ENCODE results near the gene TSNAXIP1.
A peak's percentile ranks its signal among the peaks of the same experiment; 100 is the strongest.

The TSNAXIP1 gene

GRCh38 chr16:67807148-67807682 is 526 bp downstream of the TSNAXIP1 start:
- TF ChIP-seq EZH2phosphoT487 (IDR thresholded peaks at IDR 0.05; ENCODE audit: low read length) (no peak), EZH2 (optimal IDR thresholded peaks at IDR 0.05; ENCODE audit: low read depth, low read length) (no peak)
- peak overlapping the region; percentile 89 for H3K4me2 ChIP-seq (ENCODE audit: low read depth, low read length)
- peaks cover 9% of the 10 kb centered on the region for H3K4me1 ChIP-seq (ENCODE audit: low read length)
- peak overlapping the region; percentile 71 for H2AFZ ChIP-seq (ENCODE audit: low read length)
- DNase-seq, result no peak
- H3K79me2 ChIP-seq (ENCODE audit: low read length), result peaks cover 39% of the 10 kb centered on the region
- no peaks in the 10 kb centered on the region for H4K20me1 ChIP-seq (ENCODE audit: insufficient read depth, low read length)
- no peaks in the 10 kb centered on the region for H3K9me3 ChIP-seq (replicated peaks; ENCODE audit: insufficient read depth, low read length)
- no peaks in the 10 kb centered on the region for H3F3A ChIP-seq (ENCODE audit: insufficient read depth, low read length)
- peak overlapping the region; percentile 89 for H3K4me3 ChIP-seq (ENCODE audit: low read length)
- H3K27me3 ChIP-seq (replicated peaks; ENCODE audit: insufficient read depth, low read length), result no peaks in the 10 kb centered on the region
- H3K27ac ChIP-seq (ENCODE audit: low read length), result no peak overlapping the region
- H3K9ac ChIP-seq (ENCODE audit: low read length), result peak overlapping the region; percentile 23; the same call in 1 of the 2 replicates
- no peaks in the 10 kb centered on the region for H3K9me2 ChIP-seq (replicated peaks; ENCODE audit: insufficient read depth, low read length)
- H3K36me3 ChIP-seq (replicated peaks; ENCODE audit: insufficient read depth, low read length), result no peaks in the 10 kb centered on the region

DNA sequence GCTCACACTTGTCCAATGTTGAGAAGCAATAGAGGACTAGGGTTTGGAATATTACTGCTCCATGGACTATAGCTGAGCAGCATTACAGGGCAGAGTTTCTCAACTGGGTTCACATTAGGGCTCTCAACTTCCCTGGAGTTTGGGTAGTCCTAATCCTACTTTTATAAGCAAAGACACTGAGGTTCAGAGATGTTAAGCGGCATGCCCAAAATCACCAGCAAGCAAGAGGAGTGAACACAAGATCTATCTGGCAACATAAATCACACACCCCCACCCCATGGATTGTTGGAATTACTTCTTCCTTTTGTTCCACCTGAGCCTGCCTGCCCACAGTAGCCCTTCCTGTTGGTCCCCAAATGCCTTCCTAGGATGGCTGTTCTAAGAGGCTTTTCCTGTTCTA is 5.2 kb downstream of the TSNAXIP1 start:
- no peaks in the 10 kb centered on the region for H4K20me1 ChIP-seq (ENCODE audit: insufficient read depth, low read length)
- H2AFZ ChIP-seq (ENCODE audit: low read length), result no peak overlapping the region
- no peak overlapping the region for H3K4me2 ChIP-seq (ENCODE audit: low read depth, low read length)
- H3K27ac ChIP-seq (ENCODE audit: low read length), result no peak overlapping the region
- TF ChIP-seq EZH2 (optimal IDR thresholded peaks at IDR 0.05; ENCODE audit: low read depth, low read length) (no peak), EZH2phosphoT487 (IDR thresholded peaks at IDR 0.05; ENCODE audit: low read length) (no peak)
- TF ChIP-seq, protein P1, sequence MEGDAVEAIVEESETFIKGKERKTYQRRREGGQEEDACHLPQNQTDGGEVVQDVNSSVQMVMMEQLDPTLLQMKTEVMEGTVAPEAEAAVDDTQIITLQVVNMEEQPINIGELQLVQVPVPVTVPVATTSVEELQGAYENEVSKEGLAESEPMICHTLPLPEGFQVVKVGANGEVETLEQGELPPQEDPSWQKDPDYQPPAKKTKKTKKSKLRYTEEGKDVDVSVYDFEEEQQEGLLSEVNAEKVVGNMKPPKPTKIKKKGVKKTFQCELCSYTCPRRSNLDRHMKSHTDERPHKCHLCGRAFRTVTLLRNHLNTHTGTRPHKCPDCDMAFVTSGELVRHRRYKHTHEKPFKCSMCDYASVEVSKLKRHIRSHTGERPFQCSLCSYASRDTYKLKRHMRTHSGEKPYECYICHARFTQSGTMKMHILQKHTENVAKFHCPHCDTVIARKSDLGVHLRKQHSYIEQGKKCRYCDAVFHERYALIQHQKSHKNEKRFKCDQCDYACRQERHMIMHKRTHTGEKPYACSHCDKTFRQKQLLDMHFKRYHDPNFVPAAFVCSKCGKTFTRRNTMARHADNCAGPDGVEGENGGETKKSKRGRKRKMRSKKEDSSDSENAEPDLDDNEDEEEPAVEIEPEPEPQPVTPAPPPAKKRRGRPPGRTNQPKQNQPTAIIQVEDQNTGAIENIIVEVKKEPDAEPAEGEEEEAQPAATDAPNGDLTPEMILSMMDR (IDR thresholded peaks at IDR 0.05; ENCODE audit: low read length), result no peak
- no peak for DNase-seq
- no peaks in the 10 kb centered on the region for H3K4me1 ChIP-seq (ENCODE audit: low read length)
- H3K79me2 ChIP-seq (ENCODE audit: low read length), result no peaks in the 10 kb centered on the region
- H3K9ac ChIP-seq (ENCODE audit: low read length), result no peak overlapping the region
- H3K9me2 ChIP-seq (replicated peaks; ENCODE audit: insufficient read depth, low read length), result no peaks in the 10 kb centered on the region
- no peaks in the 10 kb centered on the region for H3F3A ChIP-seq (ENCODE audit: insufficient read depth, low read length)
- H3K4me3 ChIP-seq (ENCODE audit: low read length), result no peak overlapping the region
- no peaks in the 10 kb centered on the region for H3K27me3 ChIP-seq (replicated peaks; ENCODE audit: insufficient read depth, low read length)
- no peaks in the 10 kb centered on the region for H3K36me3 ChIP-seq (replicated peaks; ENCODE audit: insufficient read depth, low read length)
- no peaks in the 10 kb centered on the region for H3K9me3 ChIP-seq (replicated peaks; ENCODE audit: insufficient read depth, low read length)

DNA sequence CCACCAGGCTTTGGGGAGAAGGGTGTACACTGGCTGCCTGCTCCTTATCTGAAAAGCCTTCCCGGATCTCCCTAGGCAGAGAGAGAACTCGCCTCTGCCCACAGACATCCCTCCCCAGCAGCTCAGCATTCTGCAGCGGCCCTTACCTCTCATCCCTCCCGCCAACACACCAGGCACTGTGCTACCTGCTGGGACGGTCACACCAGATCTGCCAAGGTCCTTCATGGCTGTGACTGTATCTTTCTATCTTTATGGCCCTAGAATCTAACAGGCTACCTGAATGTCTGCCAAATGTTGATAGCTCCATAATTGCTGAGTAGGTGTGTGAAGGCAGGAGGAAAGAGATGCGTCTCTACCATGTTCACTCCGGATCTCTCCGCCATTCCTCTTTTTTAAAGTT is 7.9 kb downstream of the TSNAXIP1 start:
- Histone ChIP-seq H3K27me3 (replicated peaks; ENCODE audit: insufficient read depth, low read length) (no peaks in the 10 kb centered on the region), H3K9ac (ENCODE audit: low read length) (no peak overlapping the region), H3K27ac (ENCODE audit: low read length) (no peak overlapping the region), H3K36me3 (replicated peaks; ENCODE audit: insufficient read depth, low read length) (no peaks in the 10 kb centered on the region), H3K9me2 (replicated peaks; ENCODE audit: insufficient read depth, low read length) (no peaks in the 10 kb centered on the region), H3K4me3 (ENCODE audit: low read length) (no peak overlapping the region), H3K79me2 (ENCODE audit: low read length) (no peaks in the 10 kb centered on the region), H3K9me3 (replicated peaks; ENCODE audit: insufficient read depth, low read length) (no peaks in the 10 kb centered on the region), H2AFZ (ENCODE audit: low read length) (no peak overlapping the region), H3F3A (ENCODE audit: insufficient read depth, low read length) (no peaks in the 10 kb centered on the region), H3K4me1 (ENCODE audit: low read length) (no peaks in the 10 kb centered on the region), H4K20me1 (ENCODE audit: insufficient read depth, low read length) (no peaks in the 10 kb centered on the region), H3K4me2 (ENCODE audit: low read depth, low read length) (no peak overlapping the region)
- TF ChIP-seq, protein P1 (IDR thresholded peaks at IDR 0.05; ENCODE audit: low read length), result no peak
- no peak for TF ChIP-seq EZH2phosphoT487 (IDR thresholded peaks at IDR 0.05; ENCODE audit: low read length)
- no peak for TF ChIP-seq EZH2 (optimal IDR thresholded peaks at IDR 0.05; ENCODE audit: low read depth, low read length)
- no peak for DNase-seq

DNA sequence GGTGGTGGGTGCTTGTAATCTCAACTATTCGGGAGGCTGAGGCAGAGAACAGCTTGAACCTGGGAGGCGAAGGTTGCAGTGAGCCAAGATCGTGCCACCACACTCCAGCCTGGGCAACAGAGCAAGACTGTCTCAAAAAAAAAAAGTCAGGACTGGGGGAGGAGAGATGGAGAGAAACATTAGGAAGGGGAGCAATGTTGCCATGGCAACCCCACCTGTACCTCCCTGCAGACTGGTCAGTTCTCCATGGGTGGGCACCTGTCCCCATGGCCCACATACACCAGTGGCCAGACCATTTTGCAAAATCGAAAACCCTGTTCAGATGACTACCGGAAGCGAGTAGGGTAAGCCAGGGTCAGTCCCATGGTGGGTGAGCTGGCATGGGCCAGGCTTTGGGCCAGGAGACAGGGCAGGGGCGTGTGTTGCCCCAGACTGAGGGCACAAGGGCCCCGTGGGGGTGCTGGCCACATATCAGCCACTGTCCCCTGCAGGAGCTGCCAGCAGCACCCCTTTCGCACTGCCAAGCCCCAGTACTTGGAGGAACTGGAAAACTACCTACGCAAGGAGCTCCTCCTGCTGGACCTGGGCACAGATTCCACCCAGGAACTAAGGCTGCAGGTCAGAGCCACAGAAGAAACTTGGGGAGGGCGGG is 14.0 kb downstream of the TSNAXIP1 start:
- H3F3A ChIP-seq (ENCODE audit: insufficient read depth, low read length), result no peaks in the 10 kb centered on the region
- no peak for TF ChIP-seq EZH2 (optimal IDR thresholded peaks at IDR 0.05; ENCODE audit: low read depth, low read length)
- no peak for TF ChIP-seq EZH2phosphoT487 (IDR thresholded peaks at IDR 0.05; ENCODE audit: low read length)
- TF ChIP-seq, protein P1 (IDR thresholded peaks at IDR 0.05; ENCODE audit: low read length), result no peak
- H3K4me1 ChIP-seq (ENCODE audit: low read length), result no peaks in the 10 kb centered on the region
- H3K27ac ChIP-seq (ENCODE audit: low read length), result no peak overlapping the region
- no peaks in the 10 kb centered on the region for H3K36me3 ChIP-seq (replicated peaks; ENCODE audit: insufficient read depth, low read length)
- H2AFZ ChIP-seq (ENCODE audit: low read length), result no peak overlapping the region
- no peaks in the 10 kb centered on the region for H3K27me3 ChIP-seq (replicated peaks; ENCODE audit: insufficient read depth, low read length)
- no peaks in the 10 kb centered on the region for H3K9me3 ChIP-seq (replicated peaks; ENCODE audit: insufficient read depth, low read length)
- no peak overlapping the region for H3K4me2 ChIP-seq (ENCODE audit: low read depth, low read length)
- H3K9ac ChIP-seq (ENCODE audit: low read length), result no peak overlapping the region
- no peaks in the 10 kb centered on the region for H4K20me1 ChIP-seq (ENCODE audit: insufficient read depth, low read length)
- H3K4me3 ChIP-seq (ENCODE audit: low read length), result no peak overlapping the region
- no peaks in the 10 kb centered on the region for H3K9me2 ChIP-seq (replicated peaks; ENCODE audit: insufficient read depth, low read length)
- DNase-seq, result no peak
- H3K79me2 ChIP-seq (ENCODE audit: low read length), result no peaks in the 10 kb centered on the region
